Esophagus muscularis mucosa (tissue), 4 donors: ENCODE measurements around the gene CH25H. TPM values are rescaled to one million over a fixed set of nuclear protein-coding genes. Genes with fewer than 3 reads are reported as not detected.
"Not testable (repeated sequence)": the region's sequence is repeated elsewhere in the genome, so short reads cannot be mapped to it uniquely, and the experiment has no call there.

ENCODE experiments used
- DNase-seq: peaks from one replicate; pipeline ENCODE4 v3.0.0-alpha.2; 2017; ENCODE audit errors: extremely low spot score
- H3K27ac ChIP-seq, 4 donors: fragments of 200-600 bp; sonication (generic); replicated peaks in 1 of 4; 1 replicate in 3 of 4; 2 replicates in 1 of 4; pipeline ENCODE4 v1.5.1; 2016 to 2019; ENCODE audit warnings: mild to moderate bottlenecking in 1 of 4
- H3K27me3 ChIP-seq, 4 donors: fragments of 200-600 bp; sonication (generic); one replicate each; pipeline versions ENCODE4 v1.5.1 to v1.6.0; 2016 to 2019
- H3K36me3 ChIP-seq, 4 donors: fragments of 200-600 bp; sonication (generic); one replicate each; pipeline ENCODE4 v1.5.1; 2016 to 2019
- H3K4me1 ChIP-seq, 4 donors: fragments of 200-600 bp; sonication (generic); one replicate each; pipeline ENCODE4 v1.5.1; 2016 to 2019
- H3K4me3 ChIP-seq, 4 donors: fragments of 200-600 bp; sonication (generic); 1 replicate in 2 of 4; 2 replicates in 2 of 4; pipeline ENCODE4 v1.5.1; 2016 to 2019; ENCODE audit warnings: mild to moderate bottlenecking in 4 of 4, moderate library complexity in 1 of 4
- H3K9me3 ChIP-seq, 4 donors: fragments of 200-600 bp; sonication (generic); 1 replicate in 3 of 4; 2 replicates in 1 of 4; pipeline ENCODE4 v1.5.1; 2016 to 2019
- CTCF ChIP-seq, 3 experiments: fragments of 200-600 bp in 2 of 3; fragments of 450-650 bp in 1 of 3; sonication (generic) in 2 of 3; IDR thresholded peaks; one replicate each; pipeline ENCODE4 v1.5.1; 2017 to 2019; ENCODE audit warnings: antibody characterized with exemption in 3 of 3, mild to moderate bottlenecking in 2 of 3, moderate library complexity in 1 of 3
- EP300 ChIP-seq: sonication (generic); formaldehyde crosslinking; IDR thresholded peaks from one replicate; pipeline ENCODE4 v1.6.1; 2017; ENCODE audit warnings: antibody characterized with exemption
- POLR2A ChIP-seq: fragments of 450-650 bp; IDR thresholded peaks from one replicate; pipeline ENCODE4 v1.6.1; 2017; ENCODE audit warnings: antibody characterized with exemption, moderate library complexity, mild to moderate bottlenecking, low read depth
- POLR2AphosphoS5 ChIP-seq, 2 donors: sonication (generic); formaldehyde crosslinking; IDR thresholded peaks; one replicate each; pipeline ENCODE4 v1.6.1; 2017; ENCODE audit warnings: antibody characterized with exemption in 2 of 2
- WGBS: methylation state at CpG from one replicate; pipeline ENCODE4 v1.1.5; 2018; 5-methylcytosine and 5-hydroxymethylcytosine counted together
- intact Hi-C: fragments of 100-400 bp; cut with DNase I; formaldehyde crosslinking; loops from one replicate; pipeline ENCODE4 v1.15.1; 2023
- total RNA-seq, 4 donors: library from RNA; depleted of rRNA; stranded (reverse); fragments of >200 nt; gene quantifications; one replicate each; pipeline versions ENCODE4 v1.1.0 to v1.2.1, GENCODE V29; 2016

Gene CH25H
- 10 to 100 TPM in 1 of 4 donors, 1 to 10 TPM in 3; 2.1 to 83.3 (median 2.4) TPM for total RNA-seq

GRCh38 chr10:89207181-89207800, at the start of gene CH25H:
CH25H (minus strand) TSS chr10:89207317; CDS start chr10:89207292, 25 bp downstream.
- peak; percentile 76 to 79 for TF ChIP-seq POLR2AphosphoS5 (IDR thresholded peaks at IDR 0.05)
- peak; percentile 66 for TF ChIP-seq EP300
- TF ChIP-seq POLR2A = no peak
- peak in 1 of 3 experiments; percentile 0 for TF ChIP-seq CTCF (IDR thresholded peaks at IDR 0.05)

GRCh38 chr10:89256340-89256739, 49.2 kb upstream of the CH25H start:
- no peaks in the 10 kb centered on the region for H3K36me3 ChIP-seq
- H3K4me3 ChIP-seq = no peak overlapping the region
- no peak for DNase-seq
- peak overlapping the region; percentile 5 to 51 (median 18) for H3K27ac ChIP-seq
- H3K4me1 ChIP-seq = peaks cover 3 to 32% (median 28%) of the 10 kb centered on the region in 4 donors
- H3K9me3 ChIP-seq = no peaks in the 10 kb centered on the region
- intact Hi-C loops = loop anchor here (5.0 kb wide), 1 partner anchor 306 kb away; no protein-coding TSS in a partner anchor
- H3K27me3 ChIP-seq = no peaks in the 10 kb centered on the region
- WGBS = 61% methylated on average over 3 of the region's 3 CpGs
- TF ChIP-seq POLR2AphosphoS5 (IDR thresholded peaks at IDR 0.05) (no peak), POLR2A (no peak), CTCF (IDR thresholded peaks at IDR 0.05) (no peak), EP300 (no peak)

More at GRCh38 chr10:89207181-89207800, at the start of gene CH25H:
- peaks cover 0 to 8% (median 3%) of the 10 kb centered on the region in 4 donors for H3K27me3 ChIP-seq
- H3K27ac ChIP-seq = peak within 1 kb of the TSS; percentile 75 to 89 (median 79)
- H3K4me1 ChIP-seq = peaks cover 6 to 29% (median 21%) of the 10 kb centered on the region in 4 donors
- WGBS = 1% methylated on average over 28 of the region's 28 CpGs
- peak within 1 kb of the TSS; percentile 61 to 65 (median 62) for H3K4me3 ChIP-seq
- no peaks in the 10 kb centered on the region for H3K9me3 ChIP-seq
- peak; percentile 95 for DNase-seq
- intact Hi-C loops = no loop called here
- H3K36me3 ChIP-seq = no peaks in the 10 kb centered on the region

DNA sequence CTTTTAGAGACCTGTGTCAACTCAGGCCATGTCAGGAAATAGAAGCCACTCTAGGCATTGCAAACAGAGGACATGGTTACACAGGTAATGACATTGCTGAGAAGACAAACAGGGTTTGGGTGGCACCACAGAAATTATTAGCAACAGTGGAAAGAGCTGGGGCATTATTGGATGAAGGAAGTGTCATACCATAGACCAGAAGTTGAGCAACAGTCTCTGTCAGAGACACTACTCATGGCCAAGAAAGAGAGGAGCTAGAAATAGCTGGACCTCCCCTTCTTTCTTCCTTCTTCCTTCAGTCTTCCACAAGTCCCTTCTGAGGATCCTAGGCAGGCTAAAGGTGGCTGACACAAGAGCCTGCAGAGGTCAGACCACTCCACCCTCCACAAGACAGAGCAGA, 48.7 kb upstream of the CH25H start:
- TF ChIP-seq CTCF (IDR thresholded peaks at IDR 0.05) (no peak), EP300 (no peak), POLR2A (no peak), POLR2AphosphoS5 (IDR thresholded peaks at IDR 0.05) (no peak)
- no peak for DNase-seq
- no peaks in the 10 kb centered on the region for H3K36me3 ChIP-seq
- H3K4me1 ChIP-seq = peaks cover 9 to 37% (median 30%) of the 10 kb centered on the region in 4 donors
- H3K9me3 ChIP-seq = no peaks in the 10 kb centered on the region
- H3K27me3 ChIP-seq = no peaks in the 10 kb centered on the region
- peak overlapping the region; percentile 5 to 51 (median 18) for H3K27ac ChIP-seq
- no peak overlapping the region for H3K4me3 ChIP-seq
- intact Hi-C loops = loop anchor here (5.0 kb wide), 1 partner anchor 307 kb away; no protein-coding TSS in a partner anchor

GRCh38 chr10:89255091-89255579, 48.0 kb upstream of the CH25H start:
- H3K27ac ChIP-seq, H3K9me3 ChIP-seq, H3K4me3 ChIP-seq, H3K36me3 ChIP-seq, DNase-seq, H3K27me3 ChIP-seq: not testable (repeated sequence)
- intact Hi-C loops = loop anchor here (5.0 kb wide), 1 partner anchor 307 kb away; no protein-coding TSS in a partner anchor
- peaks cover 7 to 38% (median 29%) of the 10 kb centered on the region in 4 donors for H3K4me1 ChIP-seq
- WGBS = 78% methylated on average over 2 of the region's 2 CpGs

- Histone ChIP-seq H3K4me3 (peak overlapping the region; percentile 88 to 91 (median 90)), H3K27me3 (no peaks in the 10 kb centered on the region), H3K9me3 (no peaks in the 10 kb centered on the region), H3K27ac (peak overlapping the region in 2 of 4 donors; percentile 84 to 87), H3K36me3 (no peaks in the 10 kb centered on the region), H3K4me1 (peaks cover 7 to 30% (median 21%) of the 10 kb centered on the region in 4 donors)
- intact Hi-C loops = no loop called here
- DNase-seq = no peak
- WGBS = 92% methylated on average over 2 of the region's 2 CpGs
- TF ChIP-seq POLR2AphosphoS5 (IDR thresholded peaks at IDR 0.05) (no peak), POLR2A (no peak), CTCF (IDR thresholded peaks at IDR 0.05) (no peak), EP300 (no peak)
Observed at GRCh38 chr10:89252225-89252585, 45.1 kb upstream of the CH25H start.
